HK-2 (cell line): ENCODE measurements around the gene FCRLB.
"Not testable (repeated sequence)": the region's sequence is repeated elsewhere in the genome, so short reads cannot be mapped to it uniquely, and the experiment has no call there.

Experiments used
- DNase-seq: peaks from one replicate; pipeline ENCODE4 v3.0.0-alpha.2; 2018; ENCODE audit not compliant: unreplicated experiment

FCRLB gene

DNA sequence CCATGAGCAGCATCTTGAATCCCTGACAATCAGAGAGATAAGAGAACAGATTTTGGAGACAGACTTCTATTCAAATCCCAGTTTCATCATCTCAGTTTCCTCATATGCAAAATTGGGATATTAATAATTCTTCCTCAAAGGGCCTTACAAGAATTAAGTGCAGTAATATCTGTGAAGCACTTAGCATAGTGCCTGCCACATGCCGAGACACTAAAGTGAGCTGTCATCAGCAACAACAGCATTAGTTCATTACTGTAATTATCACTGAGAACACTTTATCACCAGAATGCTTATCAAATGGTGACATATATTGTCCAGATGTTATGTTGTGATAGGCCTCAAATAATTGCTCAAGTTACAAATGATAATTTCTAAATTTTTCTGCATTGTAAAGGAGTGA lies 922 bp upstream of the FCRLB start:
- DNase-seq: no peak

DNA sequence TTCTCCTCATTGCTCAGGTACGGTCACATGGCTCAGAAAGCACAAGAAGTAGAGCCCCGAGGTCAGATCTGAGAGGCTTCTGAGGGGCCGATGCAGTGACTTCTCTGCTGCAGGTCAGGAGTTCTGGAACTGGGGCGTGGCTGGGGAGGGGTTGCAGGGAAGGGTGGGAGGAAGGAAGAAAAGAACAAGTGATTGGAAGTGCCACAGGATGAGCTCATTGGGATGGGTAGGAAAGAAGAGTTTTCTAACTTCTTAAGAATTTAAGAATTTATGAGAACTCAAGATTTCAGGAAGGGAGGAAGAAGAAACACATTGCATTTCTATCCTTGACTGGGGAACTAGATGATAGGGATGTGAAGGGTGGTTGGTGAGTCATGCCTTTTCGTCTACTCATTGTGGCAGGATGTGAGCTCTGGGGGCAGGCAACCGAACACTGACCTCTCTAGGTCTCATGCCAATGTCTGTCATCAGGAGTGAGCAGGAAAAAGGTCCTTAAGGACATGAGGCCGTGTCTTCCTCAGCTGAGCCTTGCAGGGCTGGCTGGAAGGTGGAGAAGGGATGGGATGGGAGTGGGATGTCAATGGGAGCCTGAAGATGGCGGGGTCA lies 497 bp downstream of the FCRLB start:
- peak; percentile 45 for DNase-seq

DNA sequence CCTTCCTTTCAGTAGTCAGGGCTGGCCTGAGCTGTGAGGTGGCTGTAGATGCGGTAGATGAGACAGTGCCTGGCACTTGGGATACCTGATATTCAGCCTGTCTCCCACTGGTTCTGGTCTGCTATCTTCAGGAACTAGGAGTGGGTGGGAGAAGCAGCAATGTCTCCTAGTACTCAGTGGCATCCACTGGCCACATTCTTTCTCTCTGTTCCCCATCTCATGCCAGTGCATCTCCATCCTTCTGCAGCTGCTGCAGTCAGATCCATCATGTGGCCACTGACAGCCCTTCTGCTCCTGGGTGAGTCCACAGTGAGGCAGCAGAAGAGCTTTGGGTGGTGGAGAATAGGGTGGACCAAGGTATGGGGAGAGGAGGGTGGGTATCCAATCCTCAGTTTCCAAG lies 1.1 kb downstream of the FCRLB start:
- no peak for DNase-seq

DNA sequence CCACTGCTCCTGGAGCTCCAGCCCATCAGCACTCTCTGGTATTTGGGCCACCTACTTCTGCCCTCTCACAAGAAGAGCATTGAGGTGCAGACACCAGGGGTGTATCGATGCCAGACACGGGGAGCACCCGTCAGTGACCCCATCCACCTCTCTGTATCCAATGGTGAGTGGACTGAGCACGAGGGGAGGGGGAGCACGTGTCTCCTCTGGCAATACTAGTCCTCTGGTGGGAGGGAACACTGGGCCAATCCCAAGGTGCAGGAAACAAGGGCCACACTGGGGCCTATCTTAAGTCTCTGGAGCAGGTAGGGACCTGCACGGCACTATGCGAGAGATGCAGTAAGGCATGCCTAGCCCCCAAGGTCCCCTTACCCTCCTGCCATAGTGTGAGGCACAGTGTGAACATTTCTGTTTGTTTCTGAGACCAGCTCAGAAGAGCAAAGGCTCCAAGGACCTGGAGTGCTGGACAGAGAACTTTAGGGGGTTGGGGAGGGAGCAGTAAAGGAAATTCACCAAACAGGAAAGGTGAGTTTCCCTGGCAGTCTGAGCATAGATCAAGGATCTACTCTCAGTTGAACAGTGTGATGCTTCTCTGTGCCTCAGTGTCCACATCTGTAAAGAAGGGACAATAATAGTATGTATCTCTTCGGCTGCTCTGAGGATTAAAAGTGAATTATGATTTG lies 2.3 kb downstream of the FCRLB start:
- no peak for DNase-seq

DNA sequence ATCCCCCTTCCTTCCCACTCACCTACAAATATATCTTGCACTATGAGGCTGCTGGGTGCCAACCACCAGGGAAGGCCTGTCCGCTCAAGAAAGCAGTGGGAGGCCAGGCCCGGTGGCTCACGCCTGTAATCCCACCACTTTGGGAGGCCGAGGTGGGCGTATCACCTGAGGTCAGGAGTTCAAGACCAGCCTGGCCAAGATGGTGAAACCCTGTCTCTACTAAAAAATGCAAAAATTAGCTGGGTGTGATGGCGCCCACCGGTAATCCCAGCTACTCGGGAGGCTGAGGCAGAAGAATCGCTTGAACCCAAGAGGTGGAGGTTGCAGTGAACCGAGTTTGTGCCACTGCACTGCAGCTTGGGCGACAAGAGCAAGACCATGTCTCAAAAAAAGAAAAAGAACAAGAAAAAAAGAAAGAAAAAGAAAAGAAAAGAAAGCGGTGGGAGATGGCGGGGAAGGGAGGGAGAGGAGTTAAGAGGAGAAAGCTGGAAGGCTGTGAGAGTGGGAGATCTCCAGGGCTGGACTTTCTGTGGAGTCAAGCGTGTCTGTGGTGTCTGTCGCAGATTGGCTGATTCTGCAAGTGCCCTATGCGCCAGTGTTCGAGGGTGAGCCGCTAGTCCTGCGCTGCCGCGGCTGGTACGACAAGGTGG lies 4.0 kb downstream of the FCRLB start:
- not testable (repeated sequence) for DNase-seq

GRCh38 chr1:161725908-161726472 lies 4.6 kb downstream of the FCRLB start:
- peak; percentile 41 for DNase-seq

GRCh38 chr1:161726473-161727255 lies 5.3 kb downstream of the FCRLB start:
- peak; percentile 88 for DNase-seq

GRCh38 chr1:161727256-161727924 lies 6.0 kb downstream of the FCRLB start:
- DNase-seq: no peak

DNA sequence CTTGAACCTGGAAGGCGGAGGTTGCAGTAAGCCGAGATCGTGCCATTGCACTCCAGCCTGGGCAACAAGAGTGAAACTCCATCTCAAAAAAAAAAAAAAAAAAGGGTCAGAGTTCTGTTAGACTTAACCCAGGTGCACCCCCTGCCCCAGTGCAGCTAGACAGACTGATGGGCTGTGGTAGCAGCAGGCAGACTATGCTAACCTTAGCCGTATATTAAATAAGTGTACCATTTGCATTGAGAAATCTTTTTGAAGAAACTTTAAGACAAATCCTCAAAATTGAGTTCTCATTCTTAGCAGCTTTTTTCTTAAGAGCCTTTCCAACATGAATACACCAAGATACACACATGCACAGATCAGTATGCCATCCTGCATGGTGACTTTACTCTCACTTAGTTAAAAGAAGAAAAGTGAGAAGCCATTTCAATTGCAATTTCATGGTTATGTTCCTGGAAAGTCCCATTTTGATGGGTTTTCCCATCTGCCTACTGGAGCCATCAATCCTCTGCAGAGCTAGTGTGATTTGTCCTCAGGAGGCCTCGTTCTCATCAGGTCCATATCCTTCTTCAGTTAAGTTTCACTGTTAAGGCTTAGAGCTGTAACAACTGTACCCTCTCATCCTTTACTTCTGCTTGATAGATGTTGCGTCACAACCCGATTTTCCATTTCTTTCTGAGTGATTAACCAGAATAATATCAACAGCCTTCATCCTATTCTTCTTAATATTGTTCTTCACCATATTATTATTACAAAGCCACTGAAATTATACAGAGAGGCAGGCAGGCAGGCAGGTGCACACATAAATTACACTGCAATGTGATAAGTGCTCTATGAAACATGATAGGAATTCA lies 7.3 kb downstream of the FCRLB start:
- DNase-seq: no peak

DNA sequence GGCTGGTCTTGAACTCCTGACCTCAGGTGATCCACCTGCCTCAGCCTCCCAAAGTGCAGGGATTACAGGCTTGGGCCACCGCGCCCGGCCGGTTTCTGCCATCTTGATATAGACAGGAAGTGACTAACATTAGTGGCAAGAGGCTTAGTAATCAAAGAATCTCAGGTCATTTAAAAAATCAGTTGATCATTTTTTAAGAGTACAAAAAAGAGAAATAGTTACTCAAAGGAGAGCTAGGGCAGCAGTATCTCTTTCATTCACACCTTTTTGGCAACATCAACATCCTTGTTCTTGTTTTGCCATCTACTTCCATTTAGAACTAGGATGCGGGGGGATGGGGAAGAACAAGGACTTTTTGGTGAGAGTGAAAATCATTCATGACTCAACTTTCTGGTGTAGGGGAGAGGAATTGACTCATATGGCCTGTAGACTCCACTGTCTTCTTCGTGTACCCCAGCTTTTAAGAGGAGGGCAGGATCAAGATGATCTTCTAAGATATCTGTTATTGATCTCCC lies 8.8 kb downstream of the FCRLB start:
- no peak for DNase-seq

- DNase-seq: no peak
Observed at GRCh38 chr1:161731241-161731640, 9.9 kb downstream of the FCRLB start.

DNA sequence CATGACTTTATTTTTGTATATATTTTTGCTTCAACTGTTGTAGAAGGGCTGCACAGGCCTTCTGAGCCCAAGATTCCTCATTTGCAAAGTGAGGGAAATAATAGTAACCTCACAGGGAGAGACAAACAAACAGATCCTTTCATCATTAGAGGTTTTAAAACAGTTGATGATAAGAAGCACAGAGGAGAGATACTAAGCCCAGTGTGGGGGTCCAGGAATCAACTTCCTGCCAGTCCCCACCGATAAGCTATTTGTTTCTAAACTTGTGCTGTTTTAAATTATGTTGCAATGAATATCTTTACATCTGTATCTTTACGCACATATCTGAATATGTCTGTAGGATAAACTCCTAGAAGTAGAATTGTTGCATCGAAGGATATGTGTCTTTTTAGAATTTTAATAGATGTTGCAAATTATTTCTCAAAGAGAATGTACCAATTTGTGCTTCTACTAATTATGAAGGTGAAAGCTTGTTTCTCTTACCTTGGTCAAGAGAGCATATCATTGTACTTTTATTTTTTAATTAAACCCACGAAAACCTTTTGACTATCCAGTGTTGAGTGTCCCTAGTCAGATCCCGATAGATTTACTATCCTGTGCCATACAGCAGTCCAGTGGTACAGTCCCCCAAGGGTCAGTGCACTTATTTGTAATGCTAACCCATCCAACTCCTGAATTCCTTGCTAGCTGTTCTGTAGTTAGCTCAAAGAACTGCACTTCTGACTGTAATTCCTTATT lies 10.8 kb downstream of the FCRLB start:
- no peak for DNase-seq

DNA sequence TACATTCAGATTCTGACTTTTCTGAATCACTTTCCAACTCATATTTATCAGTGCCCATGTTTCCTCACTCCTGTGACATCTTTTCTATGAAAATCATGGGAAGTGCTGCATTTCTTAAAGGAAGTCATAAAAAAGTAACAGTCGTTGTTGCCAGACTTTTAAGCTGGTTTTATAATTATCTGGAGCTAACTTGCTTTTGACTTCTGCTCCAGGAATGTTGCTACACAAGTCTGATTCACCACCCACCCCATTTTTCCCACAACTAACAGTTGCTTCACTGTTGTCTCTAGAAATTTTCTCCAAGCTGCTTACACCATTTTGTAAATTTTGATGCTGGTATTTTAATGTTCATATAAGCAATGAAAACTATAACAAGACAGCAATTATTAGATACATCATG lies 12.2 kb downstream of the FCRLB start:
- no peak for DNase-seq

DNA sequence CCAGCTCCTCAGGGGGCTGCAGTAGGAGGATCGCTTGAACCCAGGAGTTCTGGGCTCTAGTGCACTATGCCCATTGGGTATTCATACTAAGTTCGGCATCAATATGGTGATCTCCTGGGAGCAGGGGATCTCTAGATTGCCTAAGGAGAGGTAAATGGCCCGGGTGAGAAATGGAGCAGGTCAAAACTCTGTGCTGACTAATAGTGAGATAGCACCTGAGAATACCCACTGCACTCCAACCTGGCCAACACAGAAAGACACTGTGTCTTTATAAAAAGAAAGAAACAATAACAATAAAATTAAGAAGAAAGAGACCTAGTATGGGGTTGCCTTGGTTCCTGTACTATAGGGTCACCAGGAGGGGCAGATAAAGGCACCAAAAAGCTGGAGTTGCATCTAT lies 14.5 kb downstream of the FCRLB start:
- no peak for DNase-seq

DNA sequence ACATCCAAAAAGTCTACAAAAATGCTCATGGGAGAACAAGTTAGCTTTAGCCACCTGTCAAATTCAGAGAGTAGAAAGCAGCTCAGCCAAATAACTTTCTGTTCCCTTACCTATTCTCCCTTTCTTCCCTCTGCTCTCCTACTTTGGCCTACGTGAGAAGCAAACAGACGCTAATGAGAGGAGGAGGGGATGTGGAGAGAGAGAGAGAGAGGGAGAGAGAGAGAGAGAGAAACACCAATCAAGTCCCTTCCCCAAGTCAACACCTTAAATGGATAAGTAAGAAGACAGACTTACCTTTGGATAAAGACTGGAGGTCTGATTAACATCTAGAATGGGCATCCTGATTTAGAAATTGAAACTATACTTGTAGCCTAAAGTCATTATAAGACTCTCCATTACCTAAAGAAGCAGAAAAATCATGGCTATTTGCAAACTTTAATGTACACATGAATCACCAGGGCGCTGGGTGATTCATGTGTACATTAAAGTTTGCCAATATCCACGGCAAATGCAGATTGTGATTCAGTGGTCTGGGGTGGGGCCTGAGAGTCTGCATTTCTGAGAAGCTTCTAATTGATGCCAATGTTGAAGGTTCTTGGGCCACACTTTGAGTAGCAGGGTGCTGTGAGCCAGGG lies 15.1 kb downstream of the FCRLB start:
- DNase-seq: no peak

DNA sequence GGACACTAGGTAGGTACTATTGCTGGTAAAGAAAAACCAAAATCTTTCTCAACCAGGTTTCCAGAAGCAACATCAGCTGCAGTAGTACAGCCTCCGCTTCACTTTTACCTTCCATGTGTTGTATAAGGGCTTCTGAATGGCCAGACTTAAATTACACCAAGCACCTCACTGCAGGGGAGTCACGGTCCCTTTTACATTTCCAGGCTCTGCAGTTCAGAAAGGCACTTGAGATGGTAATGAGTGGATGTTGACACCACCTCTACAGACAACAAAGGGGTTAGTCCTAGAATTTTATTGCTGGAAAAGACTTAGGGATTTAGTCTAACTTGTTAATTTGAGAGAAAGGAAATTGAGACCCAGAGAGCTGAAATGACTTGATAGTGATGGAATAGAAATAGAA lies 16.3 kb downstream of the FCRLB start:
- DNase-seq: no peak

- DNase-seq: no peak
Observed at GRCh38 chr1:161738627-161739287, 17.4 kb downstream of the FCRLB start.

DNA sequence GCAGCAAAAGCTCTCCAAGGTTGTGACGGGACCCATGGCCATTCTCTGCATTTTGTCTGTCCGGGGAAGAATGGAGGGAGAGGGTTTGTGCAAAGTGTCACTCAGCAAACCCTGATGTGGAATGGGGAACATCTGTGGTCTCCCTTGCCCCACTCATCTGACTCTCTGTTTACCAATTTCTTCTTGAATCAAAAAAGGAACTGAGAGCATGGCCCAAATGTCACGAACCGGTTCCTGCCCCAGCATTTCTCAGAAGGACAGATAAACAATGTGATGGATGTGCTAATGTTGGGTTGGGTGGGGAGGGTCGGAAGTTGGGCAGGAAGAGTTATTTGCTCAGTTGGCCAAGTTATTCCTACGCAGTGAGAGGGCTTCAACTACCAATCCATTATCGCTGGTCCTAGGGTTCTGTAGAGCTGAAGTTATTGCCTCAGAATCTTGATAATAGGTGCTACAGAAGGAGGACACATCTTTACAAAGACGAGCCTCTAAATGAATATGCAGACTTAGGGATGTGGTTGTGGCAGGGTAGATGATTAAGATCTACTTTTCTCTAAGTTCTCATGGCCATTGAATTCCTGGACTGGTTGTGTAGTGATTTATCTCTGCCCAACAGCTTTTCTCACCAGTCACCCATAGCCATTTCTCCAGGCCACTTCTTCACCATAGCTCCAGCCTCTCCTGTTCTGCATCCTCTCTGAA lies 18.7 kb downstream of the FCRLB start:
- no peak for DNase-seq
